Measurements from ENCODE around the gene PUS3.

GRCh38 chr11:125949271-125950177 is 46.5 kb upstream of the PUS3 start:
- TF ChIP-seq CTCF (IDR thresholded peaks at IDR 0.05) (no peak), POLR2A (IDR thresholded peaks at IDR 0.05) (no peak)

Measured in lower leg skin (tissue), 3 donors.